Natural killer cell (primary cell): ENCODE results near the gene DEXI. TPM values are rescaled to one million over a fixed set of nuclear protein-coding genes. Genes with fewer than 3 reads are reported as not detected.

Experiments used
- ATAC-seq, 3 donors: fragments of 150-1000 bp in 2 of 3; fragments of 200-7000 bp in 1 of 3; cut with Tn5 transposase; 1 replicate in 1 of 3; 2 replicates in 2 of 3; pipeline ENCODE4 v1.10.0; 2021; ENCODE audit warnings: mild to moderate bottlenecking in 2 of 3, moderate library complexity in 2 of 3
- DNase-seq, 2 donors: peaks; one replicate each; pipeline versions ENCODE4 v3.0.0 to v3.0.0-alpha.2; 2013 to 2021; ENCODE audit warnings: mixed read lengths in 1 of 2
- H3K27ac ChIP-seq: one replicate; pipeline ENCODE4 v1.5.1; 2013; ENCODE audit warnings: mild to moderate bottlenecking, low read length
- H3K27me3 ChIP-seq: one replicate; pipeline ENCODE4 v1.6.1; 2013; ENCODE audit warnings: low read length; ENCODE audit not compliant: control insufficient read depth, insufficient read depth
- H3K36me3 ChIP-seq: one replicate; pipeline ENCODE4 v1.6.1; 2013; ENCODE audit warnings: low read length; ENCODE audit not compliant: control insufficient read depth, insufficient read depth
- H3K4me1 ChIP-seq: one replicate; pipeline ENCODE4 v1.6.1; 2013; ENCODE audit warnings: low read length; ENCODE audit not compliant: control insufficient read depth, insufficient read depth
- H3K4me3 ChIP-seq: one replicate; pipeline ENCODE4 v1.5.1; 2013; ENCODE audit warnings: low read length
- H3K9me3 ChIP-seq: one replicate; pipeline ENCODE4 v1.6.1; 2013; ENCODE audit warnings: low read length; ENCODE audit not compliant: control insufficient read depth, insufficient read depth
- H3K27ac Mint-ChIP-seq, 2 donors: one replicate each; pipeline ENCODE4 v1.8.0; 2022; ENCODE audit warnings: mild to moderate bottlenecking in 2 of 2, mixed read lengths in 2 of 2, moderate library complexity in 1 of 2
- H3K27me3 Mint-ChIP-seq, 2 donors: one replicate each; pipeline ENCODE4 v1.8.0; 2022; ENCODE audit warnings: low read depth in 2 of 2, mixed read lengths in 2 of 2
- H3K36me3 Mint-ChIP-seq: one replicate; pipeline ENCODE4 v1.8.0; 2022; ENCODE audit warnings: mixed read lengths
- H3K4me1 Mint-ChIP-seq, 2 donors: one replicate each; pipeline ENCODE4 v1.8.0; 2022; ENCODE audit warnings: mixed read lengths in 2 of 2
- H3K4me3 Mint-ChIP-seq: one replicate; pipeline ENCODE4 v1.8.0; 2022; ENCODE audit warnings: mild to moderate bottlenecking, moderate library complexity, mixed read lengths
- H3K9me3 Mint-ChIP-seq, 2 donors: one replicate each; pipeline ENCODE4 v1.8.0; 2022; ENCODE audit warnings: mixed read lengths in 2 of 2
- CTCF ChIP-seq: fragments of 200-600 bp; IDR thresholded peaks from one replicate; pipeline ENCODE4 v1.8.0; 2022; ENCODE audit warnings: antibody characterized with exemption
- WGBS: methylation state at CpG from one replicate; pipeline ENCODE4 v1.1.7; 2013; ENCODE audit warnings: missing lambda C conversion rate; ENCODE audit not compliant: insufficient coverage; 5-methylcytosine and 5-hydroxymethylcytosine counted together
- intact Hi-C: fragments of 100-400 bp; cut with micrococcal nuclease; formaldehyde crosslinking; loops from one replicate; pipeline ENCODE4 v1.14.2; 2022
- total RNA-seq, 4 donors: library from RNA; stranded (reverse); fragments of 120-200 nt in 1 of 4; gene quantifications; one replicate each; pipeline versions ENCODE4 v1.2.3 to v1.2.4, GENCODE V29; 2013 to 2022

DEXI gene
- total RNA-seq, 3 donors from 2014 or later (not counting 1 experiment from before 2014, with no cell fraction given) = 8.7 to 15.2 (median 14.4) TPM

DNA sequence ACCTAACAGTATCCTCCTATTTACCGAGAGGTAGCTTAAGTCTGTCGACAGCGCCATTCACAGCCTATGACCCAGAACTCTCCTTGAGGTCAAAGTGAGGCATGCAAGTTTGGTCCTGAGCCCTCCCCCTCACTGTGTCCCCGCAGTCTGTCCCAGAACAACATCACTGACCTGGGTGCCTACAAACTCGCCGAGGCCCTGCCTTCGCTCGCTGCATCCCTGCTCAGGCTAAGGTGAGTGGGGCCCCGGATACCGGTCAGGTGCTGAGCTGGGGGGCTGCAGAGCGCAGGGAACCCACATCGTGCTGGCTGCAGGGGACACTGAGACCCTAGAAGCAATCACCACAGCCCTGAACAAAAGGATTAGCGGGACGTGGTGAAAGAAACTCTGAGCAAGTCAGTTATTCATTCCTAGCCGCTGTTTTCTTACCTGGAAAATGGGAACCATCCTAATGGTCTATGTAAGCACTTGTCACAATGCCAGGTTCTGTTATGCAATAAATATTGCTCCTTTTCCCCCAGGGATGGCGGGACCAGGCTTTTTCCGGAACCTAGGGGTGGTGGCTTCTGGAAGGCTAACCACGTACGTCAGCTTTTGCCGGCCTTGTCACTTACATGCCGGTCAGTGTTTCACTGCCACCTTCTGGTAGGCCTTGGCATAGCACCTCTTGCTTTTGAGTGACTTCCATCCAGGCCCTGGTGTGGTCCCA lies 23.8 kb downstream of the DEXI start:
- H3K27me3 ChIP-seq = no peaks in the 10 kb centered on the region
- no peak overlapping the region for H3K27ac ChIP-seq
- intact Hi-C loops = loop anchor here (2.0 to 5.0 kb wide), 2 partner anchors 151 to 398 kb away; no protein-coding TSS in a partner anchor
- TF ChIP-seq CTCF = peak; percentile 91
- ATAC-seq (peak; percentile 89 to 99 (median 98)), DNase-seq (peak; percentile 74 to 88)
- H3K27me3 Mint-ChIP-seq = no peaks in the 10 kb centered on the region
- no peaks in the 10 kb centered on the region for H3K9me3 Mint-ChIP-seq
- H3K9me3 ChIP-seq = no peaks in the 10 kb centered on the region
- no peaks in the 10 kb centered on the region for H3K36me3 Mint-ChIP-seq
- no peak overlapping the region for H3K27ac Mint-ChIP-seq
- 62% methylated on average over 20 of the region's 21 CpGs for WGBS
- H3K4me1 ChIP-seq = peaks cover 8% of the 10 kb centered on the region
- peaks cover 19% of the 10 kb centered on the region for H3K36me3 ChIP-seq
- no peak overlapping the region for H3K4me3 ChIP-seq
- peaks cover 0 to 5% of the 10 kb centered on the region in 2 donors for H3K4me1 Mint-ChIP-seq
- no peak overlapping the region for H3K4me3 Mint-ChIP-seq

- Mint-ChIP-seq H3K4me1 (peaks cover 0 to 5% of the 10 kb centered on the region in 2 donors), H3K9me3 (no peaks in the 10 kb centered on the region), H3K36me3 (no peaks in the 10 kb centered on the region), H3K27me3 (no peaks in the 10 kb centered on the region), H3K27ac (no peak overlapping the region), H3K4me3 (no peak overlapping the region)
- no peaks in the 10 kb centered on the region for H3K27me3 ChIP-seq
- no peak for ATAC-seq
- intact Hi-C loops = loop anchor here (5.0 kb wide), 1 partner anchor 149 kb away; no protein-coding TSS in a partner anchor
- H3K36me3 ChIP-seq = peaks cover 9% of the 10 kb centered on the region
- peaks cover 8% of the 10 kb centered on the region for H3K4me1 ChIP-seq
- no peak for DNase-seq
- no peak overlapping the region for H3K27ac ChIP-seq
- TF ChIP-seq CTCF = no peak
- 67% methylated on average over 3 of the region's 3 CpGs for WGBS
- H3K4me3 ChIP-seq = no peak overlapping the region
- H3K9me3 ChIP-seq = no peaks in the 10 kb centered on the region
These were observed 25.7 kb downstream of the DEXI start for GRCh38 chr16:10916534-10916933.

DNA sequence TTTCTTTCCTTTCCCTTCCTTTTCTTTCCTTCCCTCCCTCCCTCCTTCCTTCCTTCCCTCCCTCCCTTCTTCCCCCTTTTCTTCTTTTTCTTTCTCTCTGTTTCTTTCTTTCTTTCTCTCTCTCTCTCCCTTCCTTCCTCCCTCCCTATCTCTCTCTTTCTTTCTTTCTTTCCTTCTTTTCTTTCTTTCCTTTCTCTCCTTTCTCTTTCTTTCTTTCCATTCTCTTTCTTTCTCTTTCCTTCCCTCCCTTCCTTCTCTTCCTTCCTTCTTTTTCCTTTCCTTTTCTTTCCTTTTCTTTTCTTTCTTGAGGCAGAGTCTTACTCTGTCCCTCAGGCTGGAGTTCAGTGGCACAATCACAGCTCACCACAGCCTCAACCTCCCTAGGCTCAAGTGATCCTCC lies 31.0 kb downstream of the DEXI start:
- Histone ChIP-seq H3K9me3 (no peaks in the 10 kb centered on the region), H3K36me3 (peaks cover 19% of the 10 kb centered on the region), H3K4me1 (no peaks in the 10 kb centered on the region), H3K27me3 (no peaks in the 10 kb centered on the region), H3K4me3 (no peak overlapping the region), H3K27ac (peak overlapping the region; percentile 10)
- intact Hi-C loops = no loop called here
- Mint-ChIP-seq H3K4me1 (no peaks in the 10 kb centered on the region), H3K27me3 (no peaks in the 10 kb centered on the region), H3K36me3 (no peaks in the 10 kb centered on the region), H3K9me3 (no peaks in the 10 kb centered on the region), H3K4me3 (no peak overlapping the region), H3K27ac (no peak overlapping the region)
- TF ChIP-seq CTCF = no peak
- DNase-seq (no peak), ATAC-seq (no peak)

DNA sequence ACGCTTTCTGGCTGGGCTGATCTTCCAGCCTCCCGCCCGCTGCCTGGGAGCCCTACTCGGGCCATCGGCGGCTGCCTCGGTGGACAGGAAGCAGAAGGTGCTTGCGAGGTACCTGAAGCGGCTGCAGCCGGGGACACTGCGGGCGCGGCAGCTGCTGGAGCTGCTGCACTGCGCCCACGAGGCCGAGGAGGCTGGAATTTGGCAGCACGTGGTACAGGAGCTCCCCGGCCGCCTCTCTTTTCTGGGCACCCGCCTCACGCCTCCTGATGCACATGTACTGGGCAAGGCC lies 34.6 kb downstream of the DEXI start:
- Histone ChIP-seq H3K27ac (no peak overlapping the region), H3K36me3 (peaks cover 43% of the 10 kb centered on the region), H3K9me3 (no peaks in the 10 kb centered on the region), H3K4me3 (no peak overlapping the region), H3K27me3 (no peaks in the 10 kb centered on the region), H3K4me1 (no peaks in the 10 kb centered on the region)
- Mint-ChIP-seq H3K27me3 (no peaks in the 10 kb centered on the region), H3K9me3 (peaks cover 0 to 2% of the 10 kb centered on the region in 2 donors), H3K4me1 (no peaks in the 10 kb centered on the region), H3K36me3 (peaks cover 6% of the 10 kb centered on the region), H3K4me3 (no peak overlapping the region), H3K27ac (no peak overlapping the region)
- no peak for ATAC-seq
- WGBS = 96% methylated on average over 21 of the region's 21 CpGs
- no peak for DNase-seq
- intact Hi-C loops = no loop called here
- no peak for TF ChIP-seq CTCF
